B cell (primary cell): ENCODE measurements around the gene PRKCH. TPM values are rescaled to one million over a fixed set of nuclear protein-coding genes. Genes with fewer than 3 reads are reported as not detected.

Experiments used
- ATAC-seq: fragments of 200-7000 bp; cut with Tn5 transposase; one replicate; pipeline ENCODE4 v1.10.0; 2021; ENCODE audit warnings: low read depth, mild to moderate bottlenecking, moderate number of reproducible peaks, moderate library complexity
- CTCF ChIA-PET: fragments of 350-600 bp; sonication (Branson Sonifier 250); formaldehyde crosslinking; loops from one replicate; lab custom pipeline; 2021; ENCODE audit warnings: antibody characterized with exemption, inconsistent platforms; lab: Charles Lee
- POLR2A ChIA-PET: fragments of 350-600 bp; sonication (Branson Sonifier 250); formaldehyde crosslinking; loops from one replicate; lab custom pipeline; 2021; ENCODE audit warnings: antibody characterized with exemption; lab: Charles Lee
- DNase-seq: peaks from one replicate; pipeline ENCODE4 v3.0.0; 2013
- H2AFZ ChIP-seq: 2 replicates; pipeline ENCODE4 v1.6.1; 2012; ENCODE audit warnings: mild to moderate bottlenecking, low read depth, low read length; ENCODE audit not compliant: insufficient read depth, poor library complexity, severe bottlenecking
- H3K27ac ChIP-seq, 2 donors: 1 replicate in 1 of 2; 2 replicates in 1 of 2; pipeline ENCODE4 v1.5.1; 2012 to 2013; ENCODE audit warnings: low read length in 2 of 2, mild to moderate bottlenecking in 2 of 2, moderate library complexity in 1 of 2
- H3K27me3 ChIP-seq, 4 experiments: fragments of 200-600 bp in 1 of 4; sonication (generic) in 1 of 4; replicated peaks in 1 of 4; 1 replicate in 2 of 4; 2 replicates in 2 of 4; pipeline versions ENCODE4 v1.6.1 to v1.7.0; 2013 to 2016; ENCODE audit warnings: low read length in 3 of 4, mild to moderate bottlenecking in 2 of 4, mixed read lengths in 1 of 4, moderate library complexity in 1 of 4; ENCODE audit not compliant: insufficient read depth in 4 of 4, control insufficient read depth in 3 of 4; ENCODE audit errors: control extremely low read depth in 1 of 4
- H3K36me3 ChIP-seq, 2 experiments: replicated peaks in 1 of 2; 1 replicate in 1 of 2; 2 replicates in 1 of 2; pipeline versions ENCODE4 v1.6.1 to v1.7.1; 2013; ENCODE audit warnings: low read length in 1 of 2; ENCODE audit not compliant: insufficient read depth in 2 of 2, control insufficient read depth in 1 of 2; ENCODE audit errors: control extremely low read depth in 1 of 2, extremely low read depth in 1 of 2
- H3K4me1 ChIP-seq, 2 donors: fragments of 200-600 bp in 1 of 2; sonication (generic) in 1 of 2; 1 replicate in 1 of 2; 2 replicates in 1 of 2; pipeline versions ENCODE4 v1.5.1 to v1.6.1; 2013 to 2017; ENCODE audit warnings: low read length in 2 of 2; ENCODE audit not compliant: control insufficient read depth in 2 of 2, insufficient read depth in 2 of 2
- H3K4me2 ChIP-seq: replicated peaks from 2 replicates; pipeline ENCODE3; 2012; ENCODE audit warnings: mild to moderate bottlenecking, low read depth, low read length; ENCODE audit not compliant: poor library complexity, severe bottlenecking
- H3K4me3 ChIP-seq, 5 experiments: fragments of 200-600 bp in 1 of 5; sonication (generic) in 1 of 5; 1 replicate in 3 of 5; 2 replicates in 2 of 5; pipeline versions ENCODE4 v1.5.1 to v1.7.0; 2011 to 2016; ENCODE audit warnings: low read length in 4 of 5, mild to moderate bottlenecking in 4 of 5, low read depth in 2 of 5, control low read depth in 1 of 5, moderate library complexity in 1 of 5; ENCODE audit not compliant: insufficient read depth in 1 of 5; ENCODE audit errors: control extremely low read depth in 1 of 5, extremely low read depth in 1 of 5
- H3K79me2 ChIP-seq: fragments of 200-600 bp; sonication (generic); one replicate; pipeline ENCODE4 v1.6.0; 2016; ENCODE audit warnings: low read length; ENCODE audit not compliant: control insufficient read depth, insufficient read depth
- H3K9ac ChIP-seq: fragments of 200-600 bp; sonication (generic); 2 replicates; pipeline ENCODE4 v1.6.1; 2017; ENCODE audit warnings: mild to moderate bottlenecking, low read length, moderate library complexity
- H3K9me3 ChIP-seq, 3 donors: one replicate each; pipeline versions ENCODE4 v1.6.1 to v1.7.1; 2013; ENCODE audit warnings: low read length in 2 of 3; ENCODE audit not compliant: control insufficient read depth in 2 of 3, insufficient read depth in 1 of 3; ENCODE audit errors: control extremely low read depth in 1 of 3
- H4K20me1 ChIP-seq: 2 replicates; pipeline ENCODE4 v1.6.0; 2012; ENCODE audit warnings: mild to moderate bottlenecking, low read length; ENCODE audit not compliant: insufficient read depth, control insufficient read depth, poor library complexity, severe bottlenecking
- H3K27ac Mint-ChIP-seq: one replicate; pipeline ENCODE4 v1.8.0; 2021; ENCODE audit warnings: mixed read lengths
- H3K27me3 Mint-ChIP-seq: one replicate; pipeline ENCODE4 v1.8.0; 2021; ENCODE audit warnings: mixed read lengths
- H3K4me1 Mint-ChIP-seq: one replicate; pipeline ENCODE4 v1.8.0; 2021; ENCODE audit warnings: mixed read lengths
- H3K4me3 Mint-ChIP-seq: one replicate; pipeline ENCODE4 v1.8.0; 2021; ENCODE audit warnings: mixed read lengths
- H3K9me3 Mint-ChIP-seq: one replicate; pipeline ENCODE4 v1.8.0; 2022; ENCODE audit warnings: mixed read lengths; ENCODE audit not compliant: insufficient read depth
- EZH2 ChIP-seq: IDR thresholded peaks from 2 replicates; pipeline ENCODE4 v1.6.1; 2012; ENCODE audit warnings: borderline replicate concordance, low read depth, mild to moderate bottlenecking, moderate library complexity, low read length; ENCODE audit not compliant: insufficient read depth, poor library complexity, severe bottlenecking
- WGBS: methylation state at CpG from one replicate; pipeline ENCODE4 v1.1.5; 2013; ENCODE audit warnings: missing lambda C conversion rate; ENCODE audit not compliant: insufficient coverage; 5-methylcytosine and 5-hydroxymethylcytosine counted together
- intact Hi-C: fragments of 100-400 bp; cut with micrococcal nuclease; formaldehyde crosslinking; loops from one replicate; pipeline ENCODE4 v1.10.0; 2022
- polyA plus RNA-seq: library from polyadenylated mRNA; depleted of rRNA; stranded (reverse); fragments of >200 nt; gene quantifications from 2 replicates; pipeline ENCODE4 v1.2.3, GENCODE V29; 2012
- total RNA-seq, 2 donors: library from RNA; stranded (reverse); fragments of 120-200 nt in 1 of 2; gene quantifications; 1 replicate in 1 of 2; 2 replicates in 1 of 2; pipeline versions ENCODE4 v1.2.3 to v1.2.4, GENCODE V29; 2013 to 2022
- TF ChIP-seq, protein P1 (sequence below): fragments of 200-600 bp; IDR thresholded peaks from one replicate; pipeline ENCODE4 v1.8.0; 2022; ENCODE audit warnings: antibody characterized with exemption, mild to moderate bottlenecking

PRKCH gene
- total and polyA plus RNA-seq, 2 donors (not counting 1 experiment from before 2014, with no cell fraction given): 2.0 to 5.0 TPM

DNA sequence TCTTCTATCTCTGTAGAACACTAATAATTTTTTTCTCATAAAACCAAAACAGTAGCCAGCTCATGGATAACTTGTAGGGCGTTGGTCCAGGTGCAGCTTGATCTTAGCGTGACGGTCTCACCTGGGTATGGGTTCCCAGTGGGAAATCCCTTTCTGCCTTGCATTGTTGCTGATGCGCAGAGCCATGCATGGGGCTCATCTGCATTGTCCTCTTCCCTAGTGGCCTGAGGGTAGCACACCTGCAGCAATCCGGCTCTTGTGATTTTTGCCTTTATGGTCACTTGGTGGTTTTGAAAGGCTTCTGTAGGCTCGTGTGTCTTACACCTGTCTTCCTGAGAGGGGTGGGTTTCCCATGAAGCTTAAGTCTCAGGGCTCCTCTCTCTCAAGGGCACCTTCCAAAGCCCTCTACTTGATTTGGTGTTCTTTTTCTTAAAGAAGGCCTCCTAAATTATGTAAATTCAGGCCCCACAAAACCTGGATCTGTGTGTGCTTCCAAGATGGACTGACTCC, 130.6 kb downstream of the PRKCH start:
- no peak overlapping the region for H2AFZ ChIP-seq
- Mint-ChIP-seq H3K27me3 (peaks cover 4% of the 10 kb centered on the region), H3K4me1 (peaks cover 3% of the 10 kb centered on the region), H3K9me3 (no peaks in the 10 kb centered on the region), H3K4me3 (no peak overlapping the region), H3K27ac (no peak overlapping the region)
- H3K9me3 ChIP-seq: no peaks in the 10 kb centered on the region
- ChIA-PET CTCF (interaction anchor here (1.0 to 3.3 kb wide), 4 partner anchors 9 to 385 kb away, joined by 3 to 33 read pairs (median 6); no protein-coding TSS in a partner anchor), POLR2A (no interaction called here)
- no peak overlapping the region for H3K9ac ChIP-seq
- no peak for DNase-seq
- H3K4me2 ChIP-seq: no peak overlapping the region
- H3K4me3 ChIP-seq: no peak overlapping the region
- no peaks in the 10 kb centered on the region for H3K27me3 ChIP-seq
- no peak for ATAC-seq
- TF ChIP-seq, protein P1, sequence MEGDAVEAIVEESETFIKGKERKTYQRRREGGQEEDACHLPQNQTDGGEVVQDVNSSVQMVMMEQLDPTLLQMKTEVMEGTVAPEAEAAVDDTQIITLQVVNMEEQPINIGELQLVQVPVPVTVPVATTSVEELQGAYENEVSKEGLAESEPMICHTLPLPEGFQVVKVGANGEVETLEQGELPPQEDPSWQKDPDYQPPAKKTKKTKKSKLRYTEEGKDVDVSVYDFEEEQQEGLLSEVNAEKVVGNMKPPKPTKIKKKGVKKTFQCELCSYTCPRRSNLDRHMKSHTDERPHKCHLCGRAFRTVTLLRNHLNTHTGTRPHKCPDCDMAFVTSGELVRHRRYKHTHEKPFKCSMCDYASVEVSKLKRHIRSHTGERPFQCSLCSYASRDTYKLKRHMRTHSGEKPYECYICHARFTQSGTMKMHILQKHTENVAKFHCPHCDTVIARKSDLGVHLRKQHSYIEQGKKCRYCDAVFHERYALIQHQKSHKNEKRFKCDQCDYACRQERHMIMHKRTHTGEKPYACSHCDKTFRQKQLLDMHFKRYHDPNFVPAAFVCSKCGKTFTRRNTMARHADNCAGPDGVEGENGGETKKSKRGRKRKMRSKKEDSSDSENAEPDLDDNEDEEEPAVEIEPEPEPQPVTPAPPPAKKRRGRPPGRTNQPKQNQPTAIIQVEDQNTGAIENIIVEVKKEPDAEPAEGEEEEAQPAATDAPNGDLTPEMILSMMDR: no peak
- no peak for TF ChIP-seq EZH2
- no peaks in the 10 kb centered on the region for H3K36me3 ChIP-seq
- no peak overlapping the region for H3K27ac ChIP-seq
- H4K20me1 ChIP-seq: no peaks in the 10 kb centered on the region
- intact Hi-C loops: no loop called here
- peaks cover 0 to 4% of the 10 kb centered on the region in 2 donors for H3K4me1 ChIP-seq
- H3K79me2 ChIP-seq: no peaks in the 10 kb centered on the region
- 91% methylated on average over 4 of the region's 6 CpGs for WGBS

DNA sequence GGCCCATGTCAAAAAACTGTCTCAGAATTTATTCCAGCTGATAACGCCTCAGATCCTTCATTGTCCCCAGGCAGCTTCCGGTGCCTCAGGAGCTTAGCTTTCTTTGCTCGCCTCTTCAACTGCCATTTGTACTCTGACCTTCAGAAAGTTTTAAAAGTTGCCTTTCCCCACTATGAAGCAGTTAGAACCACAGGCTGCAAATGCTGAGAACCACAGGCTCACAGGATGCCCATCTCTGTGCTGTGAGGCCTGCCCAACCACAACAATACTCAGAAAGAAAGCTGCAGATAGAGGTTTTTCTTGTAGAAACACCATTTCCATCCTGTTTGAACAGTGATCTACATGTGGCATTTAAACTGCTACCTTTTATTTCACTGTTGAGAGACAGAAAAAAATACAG, 131.1 kb downstream of the PRKCH start:
- POLR2A ChIA-PET: no interaction called here
- H3K9ac ChIP-seq: no peak overlapping the region
- H3K36me3 ChIP-seq: no peaks in the 10 kb centered on the region
- DNase-seq (no peak), ATAC-seq (no peak)
- CTCF ChIA-PET: interaction anchor here (1.0 to 3.3 kb wide), 2 partner anchors 9 to 385 kb away, joined by 3 to 33 read pairs; no protein-coding TSS in a partner anchor
- intact Hi-C loops: no loop called here
- H3K9me3 ChIP-seq: no peaks in the 10 kb centered on the region
- TF ChIP-seq EZH2: no peak
- TF ChIP-seq, protein P1: no peak
- H3K79me2 ChIP-seq: no peaks in the 10 kb centered on the region
- no peak overlapping the region for H3K27ac Mint-ChIP-seq
- no peak overlapping the region for H3K4me2 ChIP-seq
- no peaks in the 10 kb centered on the region for H3K9me3 Mint-ChIP-seq
- no peak overlapping the region for H3K4me3 ChIP-seq
- no peak overlapping the region for H3K4me3 Mint-ChIP-seq
- peaks cover 5% of the 10 kb centered on the region for H3K4me1 Mint-ChIP-seq
- no peaks in the 10 kb centered on the region for H3K27me3 ChIP-seq
- H3K27ac ChIP-seq: no peak overlapping the region
- no peaks in the 10 kb centered on the region for H4K20me1 ChIP-seq
- 83% methylated on average over 3 of the region's 3 CpGs for WGBS
- peaks cover 0 to 5% of the 10 kb centered on the region in 2 donors for H3K4me1 ChIP-seq
- H2AFZ ChIP-seq: no peak overlapping the region
- no peaks in the 10 kb centered on the region for H3K27me3 Mint-ChIP-seq
